C4-2B (cell line): ENCODE data around the gene NPEPL1.

Experiments used
- ZFX ChIP-seq: fragments of 450-650 bp; IDR thresholded peaks from 2 replicates; pipeline ENCODE4 v1.6.1; 2017
- TF ChIP-seq, protein P1 (sequence below): fragments of 450-650 bp; conservative IDR thresholded peaks from 2 replicates; pipeline ENCODE4 v1.5.1; 2017; ENCODE audit warnings: mild to moderate bottlenecking

DNA sequence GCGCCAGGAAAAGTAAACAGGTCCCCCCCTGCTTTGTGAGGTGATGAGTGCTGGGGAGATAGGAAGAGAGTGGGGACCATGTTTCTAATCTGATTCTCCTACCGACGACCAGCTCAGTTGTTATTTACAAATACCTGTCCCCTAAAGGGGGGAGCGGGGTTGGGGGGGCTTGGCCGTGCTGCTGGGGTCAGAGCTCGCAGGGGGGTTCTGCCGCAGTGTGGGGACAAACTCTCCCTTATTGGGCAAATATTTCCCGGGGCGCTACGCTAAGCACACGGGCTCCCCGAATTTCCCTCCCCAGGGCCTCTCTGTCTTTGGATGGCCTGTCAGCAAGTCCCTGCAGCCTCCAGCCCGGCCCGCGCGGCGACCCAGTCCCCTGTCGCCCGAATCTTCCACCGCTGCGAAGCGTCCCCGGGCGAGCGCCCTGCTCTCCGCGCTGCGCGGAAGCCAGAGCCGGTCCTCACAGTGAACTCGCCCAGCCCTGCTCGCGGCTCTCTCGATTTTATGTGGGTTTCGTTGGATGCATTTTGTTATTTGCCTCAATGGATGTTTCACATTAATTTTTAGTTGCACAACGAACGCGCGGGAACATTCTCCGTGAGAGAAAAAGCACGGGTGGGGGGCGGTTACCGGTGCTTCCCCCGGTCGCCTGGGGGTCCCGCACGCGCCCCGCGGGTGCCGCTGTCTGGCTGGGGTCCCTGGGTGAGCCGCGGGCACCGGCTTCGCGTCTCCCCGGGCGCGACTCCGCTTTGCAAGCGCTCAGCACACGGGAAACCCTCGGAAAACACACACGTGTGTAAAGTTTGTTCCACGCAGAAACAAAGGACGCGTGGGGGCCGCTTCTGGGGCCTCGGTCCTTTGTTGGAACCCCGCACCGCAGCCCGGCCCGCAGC is 43.1 kb upstream of the NPEPL1 start:
- TF ChIP-seq, protein P1, sequence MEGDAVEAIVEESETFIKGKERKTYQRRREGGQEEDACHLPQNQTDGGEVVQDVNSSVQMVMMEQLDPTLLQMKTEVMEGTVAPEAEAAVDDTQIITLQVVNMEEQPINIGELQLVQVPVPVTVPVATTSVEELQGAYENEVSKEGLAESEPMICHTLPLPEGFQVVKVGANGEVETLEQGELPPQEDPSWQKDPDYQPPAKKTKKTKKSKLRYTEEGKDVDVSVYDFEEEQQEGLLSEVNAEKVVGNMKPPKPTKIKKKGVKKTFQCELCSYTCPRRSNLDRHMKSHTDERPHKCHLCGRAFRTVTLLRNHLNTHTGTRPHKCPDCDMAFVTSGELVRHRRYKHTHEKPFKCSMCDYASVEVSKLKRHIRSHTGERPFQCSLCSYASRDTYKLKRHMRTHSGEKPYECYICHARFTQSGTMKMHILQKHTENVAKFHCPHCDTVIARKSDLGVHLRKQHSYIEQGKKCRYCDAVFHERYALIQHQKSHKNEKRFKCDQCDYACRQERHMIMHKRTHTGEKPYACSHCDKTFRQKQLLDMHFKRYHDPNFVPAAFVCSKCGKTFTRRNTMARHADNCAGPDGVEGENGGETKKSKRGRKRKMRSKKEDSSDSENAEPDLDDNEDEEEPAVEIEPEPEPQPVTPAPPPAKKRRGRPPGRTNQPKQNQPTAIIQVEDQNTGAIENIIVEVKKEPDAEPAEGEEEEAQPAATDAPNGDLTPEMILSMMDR: no peak
- TF ChIP-seq ZFX: no peak
